GM18909 (cell line): ENCODE data around the gene PKIG.
"Not testable (repeated sequence)": the region's sequence is repeated elsewhere in the genome, so short reads cannot be mapped to it uniquely, and the experiment has no call there.

ENCODE experiments used
- ATAC-seq: cut with Tn5 transposase; IDR thresholded peaks from one replicate; pipeline ENCODE4 v1.9.1; 2021; ENCODE audit warnings: mild to moderate bottlenecking; ENCODE audit not compliant: unreplicated experiment, poor library complexity

The PKIG gene

DNA sequence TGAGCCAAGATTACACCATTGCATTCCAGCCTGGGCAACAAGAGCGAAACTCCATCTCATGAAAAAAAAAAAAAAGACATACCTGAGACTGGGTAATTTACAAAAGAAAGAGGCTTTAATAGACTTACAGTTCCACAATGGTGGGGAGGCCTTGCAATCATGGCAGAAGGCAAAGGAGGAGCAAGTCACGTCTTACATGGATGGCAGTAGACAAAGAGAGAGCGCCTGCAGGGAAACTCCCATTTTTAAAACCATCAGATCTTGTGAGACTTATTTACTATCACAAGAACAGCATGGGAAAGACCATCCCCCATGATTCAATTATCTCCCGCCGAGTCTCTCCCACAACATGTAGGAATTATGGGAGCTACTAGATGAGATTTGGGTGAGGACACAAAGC lies 71.8 kb downstream of the PKIG start:
- not testable (repeated sequence) for ATAC-seq

GRCh38 chr20:44656448-44656847 lies 74.1 kb downstream of the PKIG start:
- no peak for ATAC-seq

DNA sequence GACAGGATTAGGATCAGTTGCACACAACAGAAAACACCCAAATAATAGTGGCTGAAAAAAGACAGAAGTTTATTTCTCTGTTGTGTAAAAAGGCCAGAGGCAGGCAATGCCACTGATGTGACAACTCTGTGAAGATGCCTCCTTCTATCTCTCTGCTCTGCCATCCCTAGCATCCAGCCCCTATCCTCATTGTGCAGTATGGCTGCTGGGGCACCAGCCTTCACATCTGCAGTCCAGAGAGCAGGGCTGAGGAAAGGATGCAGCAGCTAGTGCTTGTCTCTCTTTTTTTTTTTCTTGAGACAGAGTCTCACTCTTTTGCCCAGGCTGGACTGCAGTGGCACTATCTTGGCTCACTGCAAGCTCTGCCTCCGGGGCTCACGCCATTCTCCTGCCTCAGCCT lies 75.5 kb downstream of the PKIG start:
- ATAC-seq: no peak

DNA sequence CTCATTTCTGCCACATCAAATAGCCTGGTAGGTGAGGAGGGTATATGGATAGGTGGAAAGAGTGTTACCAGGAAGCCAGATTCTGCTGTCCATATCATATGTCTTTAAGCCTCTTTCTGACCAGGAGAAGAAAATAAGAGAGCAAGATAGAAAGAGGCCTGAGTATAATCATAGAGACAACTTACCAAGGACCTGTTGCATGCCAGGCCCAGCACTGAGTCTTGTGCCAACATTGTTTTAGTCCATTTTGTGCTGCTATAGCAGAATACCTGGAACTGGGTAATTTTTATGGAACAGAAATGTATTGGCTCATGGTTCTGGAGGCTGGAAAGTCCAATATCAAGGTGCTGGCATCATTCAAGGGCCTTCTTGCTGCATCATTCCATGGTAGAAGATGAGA lies 76.4 kb downstream of the PKIG start:
- no peak for ATAC-seq

- ATAC-seq: no peak
Measured at GRCh38 chr20:44659931-44660330, 77.6 kb downstream of the PKIG start.

- ATAC-seq: no peak
Measured at GRCh38 chr20:44660581-44660980, 78.2 kb downstream of the PKIG start.

DNA sequence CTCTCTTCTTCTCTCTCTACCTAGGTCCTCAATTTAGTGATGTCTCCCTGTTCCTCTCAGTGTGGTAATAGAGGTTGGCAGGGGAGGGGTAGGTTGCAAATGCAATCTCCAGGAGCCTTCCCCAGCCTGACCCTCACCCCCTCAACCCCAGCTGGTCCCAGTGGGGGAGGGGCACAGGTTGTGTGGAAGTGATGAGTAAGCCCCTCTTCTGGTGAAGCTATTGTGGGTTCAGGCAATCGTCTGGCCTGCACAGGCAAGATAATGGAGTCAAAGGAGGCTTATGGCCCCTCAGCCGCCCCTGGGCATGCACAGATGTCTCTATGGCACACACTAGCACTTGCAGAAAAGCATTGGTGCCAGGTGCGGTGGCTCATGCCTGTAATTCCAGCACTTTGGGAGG lies 79.9 kb downstream of the PKIG start:
- ATAC-seq: no peak

DNA sequence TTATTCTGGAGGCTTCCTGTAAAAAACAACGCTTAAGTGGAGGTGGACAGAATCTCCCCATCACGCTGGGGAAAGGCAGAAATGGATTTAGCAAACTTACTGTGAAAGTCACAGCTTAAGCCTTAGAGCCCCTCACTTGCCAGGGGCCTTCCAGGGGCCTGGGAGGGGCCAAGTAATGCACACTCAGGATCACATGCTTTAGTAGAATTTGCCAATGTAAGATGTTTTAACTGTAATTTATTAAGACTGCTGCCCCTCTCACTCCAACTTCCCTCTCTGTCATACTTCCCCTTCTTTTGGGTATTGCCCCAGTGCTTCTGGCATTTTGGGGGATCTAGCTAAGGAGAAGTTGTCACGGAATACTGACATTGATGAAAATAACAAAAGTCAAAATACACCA lies 81.8 kb downstream of the PKIG start:
- ATAC-seq: no peak

- ATAC-seq: no peak
Measured at GRCh38 chr20:44666066-44666465, 83.7 kb downstream of the PKIG start.
